ENCODE results near the gene RAB12. TPM values are rescaled to one million over a fixed set of nuclear protein-coding genes. Genes with fewer than 3 reads are reported as not detected.

RAB12 gene
- total RNA-seq, 1 experiment from 2014 or later = 51.3 TPM

GRCh38 chr18:8616028-8616401, 6.8 kb downstream of the RAB12 start:
- DNase-seq = no peak
- Histone ChIP-seq H4K91ac (ENCODE audit: insufficient read length, low read depth, low read length) (no peak overlapping the region), H3K56ac (ENCODE audit: insufficient read length, low read depth, low read length) (no peak overlapping the region), H3K18ac (ENCODE audit: insufficient read length, low read depth, low read length) (no peak overlapping the region), H3K79me1 (ENCODE audit: insufficient read depth, low read depth, low read length, poor library complexity, severe bottlenecking) (no peaks in the 10 kb centered on the region), H3K23ac (ENCODE audit: insufficient read length, low read depth, low read length) (no peak overlapping the region), H2BK120ac (ENCODE audit: low read depth, low read length, poor library complexity, severe bottlenecking) (no peak overlapping the region), H2BK5ac (ENCODE audit: insufficient read length, low read length) (no peak overlapping the region), H3K9ac (ENCODE audit: extremely low read depth, insufficient read length, low read length) (no peak overlapping the region), H2AFZ (ENCODE audit: low read length) (no peak overlapping the region), H3K23me2 (ENCODE audit: insufficient read length, low read depth, low read length, poor library complexity, severe bottlenecking) (no peaks in the 10 kb centered on the region), H3K4me2 (ENCODE audit: insufficient read depth, insufficient read length, low read length) (no peak overlapping the region), H3K27ac (ENCODE audit: insufficient read length, low read depth, low read length) (peak overlapping the region; percentile 82), H2BK12ac (ENCODE audit: insufficient read length, low read depth, low read length) (no peak overlapping the region), H4K8ac (replicated peaks; ENCODE audit: insufficient read length, low read depth, low read length) (no peak overlapping the region), H3T11ph (ENCODE audit: low read length) (no peak overlapping the region), H2AK5ac (ENCODE audit: insufficient read length, low read length) (no peak overlapping the region), H4K20me1 (ENCODE audit: control insufficient read depth, insufficient read depth, insufficient read length) (peaks cover 5% of the 10 kb centered on the region), H3K14ac (ENCODE audit: insufficient read depth, low read length) (no peak overlapping the region), H3K4me1 (ENCODE audit: insufficient read depth, low read length) (peaks cover 17% of the 10 kb centered on the region), H3K79me2 (ENCODE audit: insufficient read depth, low read length) (peaks cover 76% of the 10 kb centered on the region), H4K5ac (ENCODE audit: insufficient read length, low read depth, low read length) (no peak overlapping the region), H2BK20ac (ENCODE audit: low read depth, low read length, poor library complexity, severe bottlenecking) (no peak overlapping the region), H2BK15ac (ENCODE audit: low read depth, low read length) (no peak overlapping the region), H3K9me3 (ENCODE audit: control insufficient read depth, low read depth, low read length) (no peaks in the 10 kb centered on the region), H3K4ac (ENCODE audit: low read depth, low read length) (no peak overlapping the region), H3K27me3 (ENCODE audit: insufficient read depth, low read length) (no peaks in the 10 kb centered on the region)
- Mint-ChIP-seq H3K27ac (peak overlapping the region; percentile 28 to 97 (median 89); a peak in 3 of 7 replicates), H3K9me3 (no peaks in the 10 kb centered on the region), H3K36me3 (ENCODE audit: insufficient read depth in 1 of 3, low read depth in 3 of 3) (peaks cover 26 to 40% (median 31%) of the 10 kb centered on the region in 3 experiments), H3K4me3 (no peak overlapping the region), H3K27me3 (ENCODE audit: low read depth) (no peaks in the 10 kb centered on the region; the same call in 1 of the 2 replicates), H3K4me1 (peaks cover 85% of the 10 kb centered on the region in 2 experiments)
- TF ChIP-seq CTCF (conservative IDR thresholded peaks at IDR 0.05) = no peak
- no CpG with 5 or more reads among the region's 4 CpGs for WGBS (ENCODE audit: extremely low coverage, insufficient read length, low lambda C conversion rate)
